ENCODE data around the gene HNRNPAB.

The HNRNPAB gene

GRCh38 chr5:178249191-178249989, 45.1 kb downstream of the HNRNPAB start:
- no peak for TF ChIP-seq TAF1 (IDR thresholded peaks at IDR 0.05; ENCODE audit: low read depth)
- no peak for TF ChIP-seq TEAD4 (IDR thresholded peaks at IDR 0.05)
- no peak for TF ChIP-seq REST (IDR thresholded peaks at IDR 0.05; ENCODE audit: low read depth)
- TF ChIP-seq RAD21 (IDR thresholded peaks at IDR 0.05; ENCODE audit: low read depth), result no peak

GRCh38 chr5:178250263-178250662, 45.9 kb downstream of the HNRNPAB start:
- TF ChIP-seq NFIC (IDR thresholded peaks at IDR 0.05) (no peak), USF1 (IDR thresholded peaks at IDR 0.05) (no peak), EP300 (IDR thresholded peaks at IDR 0.05; ENCODE audit: borderline replicate concordance) (no peak), CREB1 (IDR thresholded peaks at IDR 0.05; ENCODE audit: low read depth) (no peak)

- no peak for TF ChIP-seq ZBTB7A (IDR thresholded peaks at IDR 0.05; ENCODE audit: low read depth)
- TF ChIP-seq MAX (IDR thresholded peaks at IDR 0.05), result no peak
- no peak for TF ChIP-seq EGR1 (IDR thresholded peaks at IDR 0.05)
- TF ChIP-seq TEAD4 (IDR thresholded peaks at IDR 0.05), result no peak
- TF ChIP-seq CEBPB (IDR thresholded peaks at IDR 0.05), result no peak
- no peak for TF ChIP-seq NFIC (IDR thresholded peaks at IDR 0.05)
- TF ChIP-seq FOXM1 (IDR thresholded peaks at IDR 0.05; ENCODE audit: borderline replicate concordance, low read depth), result no peak
- no peak for TF ChIP-seq USF1 (IDR thresholded peaks at IDR 0.05)
- TF ChIP-seq RAD21 (IDR thresholded peaks at IDR 0.05; ENCODE audit: low read depth), result no peak
- TF ChIP-seq EP300 (IDR thresholded peaks at IDR 0.05; ENCODE audit: borderline replicate concordance), result no peak
Measured at GRCh38 chr5:178252258-178252657, 47.9 kb downstream of the HNRNPAB start.

GRCh38 chr5:178256746-178257145, 52.4 kb downstream of the HNRNPAB start:
- TF ChIP-seq NFIC (IDR thresholded peaks at IDR 0.05) (no peak), TCF12 (IDR thresholded peaks at IDR 0.05; ENCODE audit: low read depth) (no peak), EGR1 (IDR thresholded peaks at IDR 0.05) (no peak), REST (IDR thresholded peaks at IDR 0.05; ENCODE audit: low read depth) (no peak), TEAD4 (IDR thresholded peaks at IDR 0.05) (no peak), RAD21 (IDR thresholded peaks at IDR 0.05; ENCODE audit: low read depth) (no peak), CEBPB (IDR thresholded peaks at IDR 0.05) (no peak), USF1 (IDR thresholded peaks at IDR 0.05) (no peak), TAF1 (IDR thresholded peaks at IDR 0.05; ENCODE audit: low read depth) (no peak), CREB1 (IDR thresholded peaks at IDR 0.05; ENCODE audit: low read depth) (no peak), ZBTB7A (IDR thresholded peaks at IDR 0.05; ENCODE audit: low read depth) (no peak), FOXM1 (IDR thresholded peaks at IDR 0.05; ENCODE audit: borderline replicate concordance, low read depth) (no peak)

- TF ChIP-seq TAF1 (IDR thresholded peaks at IDR 0.05; ENCODE audit: low read depth) (no peak), YY1 (IDR thresholded peaks at IDR 0.05; ENCODE audit: low read depth) (no peak), CEBPB (IDR thresholded peaks at IDR 0.05) (no peak), TCF12 (IDR thresholded peaks at IDR 0.05; ENCODE audit: low read depth) (no peak), TEAD4 (IDR thresholded peaks at IDR 0.05) (no peak), USF1 (IDR thresholded peaks at IDR 0.05) (no peak), FOXM1 (IDR thresholded peaks at IDR 0.05; ENCODE audit: borderline replicate concordance, low read depth) (no peak), EGR1 (IDR thresholded peaks at IDR 0.05) (no peak), NFIC (IDR thresholded peaks at IDR 0.05) (no peak), RAD21 (IDR thresholded peaks at IDR 0.05; ENCODE audit: low read depth) (no peak), EP300 (IDR thresholded peaks at IDR 0.05; ENCODE audit: borderline replicate concordance) (no peak)
Measured at GRCh38 chr5:178257650-178258049, 53.3 kb downstream of the HNRNPAB start.

Measured in Ishikawa (cell line).